T-helper 9 cell (primary cell): ENCODE results near the gene PIK3R6.

Experiments
- DNase-seq: peaks from one replicate; pipeline ENCODE4 v3.0.0-alpha.2; 2020

The PIK3R6 gene

DNA sequence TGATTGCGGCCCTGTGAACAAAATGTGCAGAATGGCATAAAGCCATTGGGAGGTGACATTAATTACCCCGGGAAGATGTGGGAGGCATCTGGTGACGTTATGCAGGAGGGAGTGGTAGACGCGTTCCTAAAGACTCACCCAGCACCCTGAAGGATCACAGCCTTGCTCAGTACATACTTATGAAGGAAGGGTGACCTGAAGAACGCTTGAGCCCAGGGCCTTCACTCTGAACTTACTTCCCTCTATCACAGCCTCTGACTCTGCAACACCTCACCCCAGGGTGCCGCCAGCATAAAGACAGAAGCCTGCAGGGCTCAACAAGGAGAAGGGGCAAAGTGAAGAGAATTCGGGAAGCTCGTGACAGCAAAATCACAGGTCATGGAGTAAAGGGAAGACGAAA is 77.7 kb downstream of the PIK3R6 start:
- DNase-seq: no peak

DNA sequence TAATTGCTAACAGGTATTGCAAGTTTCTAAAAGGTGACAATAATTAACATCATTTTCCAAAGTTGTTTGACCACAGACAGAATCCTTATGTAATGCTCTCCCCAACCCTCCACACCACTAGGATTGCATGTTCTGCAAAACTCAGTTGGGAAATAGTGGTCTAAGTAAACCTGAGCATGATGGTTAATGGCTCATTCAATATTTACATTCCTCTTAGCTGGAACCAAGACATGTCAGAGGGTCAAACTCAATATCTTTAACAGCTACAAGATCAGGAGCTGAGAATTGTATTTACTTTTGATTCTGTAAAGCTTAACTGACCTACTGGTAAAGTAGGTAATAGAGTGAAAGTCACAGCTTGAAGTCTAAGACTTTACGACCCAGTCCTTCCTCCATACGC is 78.5 kb downstream of the PIK3R6 start:
- no peak for DNase-seq

DNA sequence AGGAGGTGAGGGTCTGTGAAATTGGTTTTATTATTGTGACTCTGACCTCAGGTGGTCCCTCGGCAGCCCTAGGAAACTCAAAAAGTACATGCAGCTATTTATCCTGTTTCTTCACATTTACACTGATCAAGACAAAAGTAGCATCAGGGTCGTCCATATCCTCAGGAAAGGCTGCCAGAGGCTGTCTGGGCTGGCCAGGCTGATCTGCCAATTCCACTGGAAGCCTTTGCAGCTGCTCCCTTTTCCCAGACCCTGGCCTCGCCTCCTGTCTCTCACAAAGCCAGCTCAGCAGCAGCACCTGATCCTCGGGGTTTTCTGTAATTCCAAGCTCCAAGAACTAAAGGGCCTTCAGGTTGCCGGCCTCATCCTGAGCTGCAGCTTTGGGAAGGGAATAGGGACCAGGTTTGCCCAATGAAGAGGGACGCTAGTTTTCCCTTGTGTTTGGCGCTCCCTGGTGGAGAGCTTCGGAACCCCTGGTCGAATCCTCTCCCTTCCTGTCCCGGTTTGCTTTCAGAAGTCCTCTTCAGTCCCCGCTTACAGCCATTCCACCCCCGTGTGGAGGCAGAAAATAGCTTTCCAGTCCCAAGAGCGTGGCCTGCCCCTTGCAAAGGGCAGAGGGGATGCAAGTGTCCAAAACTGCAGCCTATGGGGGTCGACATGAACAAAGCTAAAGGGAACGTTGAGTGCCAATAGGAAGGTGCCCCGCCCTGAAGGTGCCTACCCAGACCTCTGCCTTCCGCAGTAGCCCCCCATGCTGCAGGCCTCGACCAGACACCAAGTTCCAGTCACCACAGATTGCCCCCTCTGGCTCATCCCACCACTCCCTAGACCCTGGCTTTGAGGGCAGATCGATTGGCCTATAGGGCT is 81.7 kb downstream of the PIK3R6 start:
- DNase-seq: peak; percentile 48

DNA sequence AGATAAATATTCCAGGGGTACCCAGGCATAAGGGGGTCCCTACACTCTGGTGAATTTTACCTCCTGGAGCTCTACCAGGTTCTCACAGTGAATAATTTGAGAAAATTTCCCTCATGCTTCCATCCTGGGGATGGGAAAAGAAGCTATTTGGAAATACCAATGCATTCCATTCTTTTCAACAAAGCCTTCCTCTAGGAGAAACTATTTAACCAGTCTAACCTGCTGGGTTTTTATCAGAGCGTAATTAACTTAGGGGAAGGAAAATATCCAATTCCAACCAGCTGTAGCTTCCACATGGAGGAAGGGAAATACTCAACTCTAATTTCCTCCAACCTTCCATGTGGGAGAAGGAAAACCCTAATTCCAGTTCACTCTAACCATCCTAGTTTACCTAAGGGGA is 85.3 kb downstream of the PIK3R6 start:
- DNase-seq: no peak

DNA sequence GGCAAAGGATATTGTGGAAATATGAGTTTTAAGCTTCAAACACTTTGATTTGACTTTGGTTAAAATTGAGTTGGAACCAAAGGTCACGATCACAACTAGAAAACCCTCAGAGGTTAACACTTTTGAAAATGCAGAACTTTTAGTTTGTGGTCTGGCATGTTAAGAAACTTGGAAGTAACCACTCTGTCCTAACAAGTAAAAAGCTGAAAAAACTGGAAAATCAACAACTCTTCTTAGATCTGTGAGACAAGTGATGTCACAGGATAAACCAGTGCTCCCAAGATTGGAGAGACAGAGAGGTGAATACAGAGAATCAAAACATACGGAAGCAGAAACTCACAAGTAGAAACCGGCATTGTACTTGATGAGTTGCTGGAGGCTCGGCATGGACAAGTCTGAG is 85.7 kb downstream of the PIK3R6 start:
- DNase-seq: no peak

DNA sequence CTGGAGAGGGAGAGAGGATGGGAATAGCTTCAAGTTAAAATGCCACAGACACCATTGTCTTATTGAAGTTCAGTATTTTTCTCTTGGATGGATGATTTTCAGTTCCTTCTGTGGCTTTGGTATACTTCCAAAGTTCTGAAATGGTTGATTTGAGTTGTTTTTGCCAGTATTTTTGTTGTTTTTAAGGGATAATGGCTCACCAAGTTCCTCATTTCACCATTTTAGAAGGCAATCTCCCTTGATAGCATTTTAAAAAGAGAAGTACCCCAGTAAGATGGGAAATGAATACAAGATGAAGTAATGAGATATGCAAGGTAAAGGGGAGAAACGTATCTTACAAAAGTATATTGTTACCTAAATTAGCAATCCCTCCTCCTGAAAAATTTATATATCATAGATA is 90.6 kb downstream of the PIK3R6 start:
- DNase-seq: no peak

DNA sequence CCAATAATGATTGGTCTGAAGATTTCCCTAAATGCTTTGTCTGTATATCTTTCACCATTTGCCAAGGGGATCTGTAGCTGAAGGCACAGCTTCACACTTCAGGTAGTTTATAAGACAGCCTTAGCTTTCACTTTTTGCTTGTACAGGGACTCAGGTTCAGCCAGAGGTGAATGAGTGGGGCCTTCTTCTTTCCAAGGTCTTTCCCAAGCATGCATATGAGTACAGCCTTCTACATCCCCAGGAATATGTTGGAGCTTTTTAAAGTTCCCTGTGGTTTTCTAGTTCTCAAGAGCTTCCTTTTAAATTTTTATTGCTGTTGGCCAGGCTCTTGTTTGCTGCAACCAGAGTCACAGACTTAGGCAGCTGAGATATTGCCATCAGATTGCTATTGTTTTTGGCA is 91.2 kb downstream of the PIK3R6 start:
- no peak for DNase-seq

DNA sequence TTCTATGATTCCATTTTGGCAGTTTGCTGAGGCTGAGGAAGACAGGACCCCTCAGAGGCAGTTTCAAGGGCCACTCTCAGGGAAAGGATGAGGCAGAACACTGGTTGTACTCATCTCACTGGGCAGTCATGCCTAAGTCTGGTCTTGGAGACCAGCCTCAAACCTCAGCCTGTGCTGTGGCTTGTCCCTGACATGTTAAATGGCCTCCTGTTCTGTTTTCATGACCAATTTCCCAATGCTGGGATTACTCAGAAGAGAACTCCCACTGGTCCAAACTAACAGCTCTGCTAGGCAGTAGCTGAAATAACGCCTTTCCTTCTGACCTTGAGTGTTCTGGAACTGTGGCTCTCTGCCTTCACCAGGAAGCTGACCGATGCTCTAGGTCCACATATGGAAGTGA is 100.7 kb downstream of the PIK3R6 start:
- no peak for DNase-seq

DNA sequence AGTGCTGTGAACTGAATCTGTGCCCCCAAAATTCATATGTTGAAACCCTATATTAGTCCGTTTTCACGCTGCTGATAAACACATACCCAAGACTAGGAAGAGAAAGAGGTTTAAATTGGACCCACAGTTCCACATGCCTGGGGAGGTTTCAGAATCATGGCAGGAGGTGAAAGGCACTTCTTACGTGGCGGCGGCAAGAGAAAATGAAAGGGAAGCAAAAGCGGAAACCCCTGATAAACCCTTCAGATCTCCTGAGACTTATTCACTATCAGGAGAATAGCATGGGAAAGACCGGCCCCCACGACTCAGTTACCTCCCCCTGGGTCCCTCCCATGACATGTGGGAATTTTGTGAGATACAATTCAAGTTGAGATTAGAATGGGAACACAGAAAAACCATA is 105.5 kb downstream of the PIK3R6 start:
- DNase-seq: no peak

DNA sequence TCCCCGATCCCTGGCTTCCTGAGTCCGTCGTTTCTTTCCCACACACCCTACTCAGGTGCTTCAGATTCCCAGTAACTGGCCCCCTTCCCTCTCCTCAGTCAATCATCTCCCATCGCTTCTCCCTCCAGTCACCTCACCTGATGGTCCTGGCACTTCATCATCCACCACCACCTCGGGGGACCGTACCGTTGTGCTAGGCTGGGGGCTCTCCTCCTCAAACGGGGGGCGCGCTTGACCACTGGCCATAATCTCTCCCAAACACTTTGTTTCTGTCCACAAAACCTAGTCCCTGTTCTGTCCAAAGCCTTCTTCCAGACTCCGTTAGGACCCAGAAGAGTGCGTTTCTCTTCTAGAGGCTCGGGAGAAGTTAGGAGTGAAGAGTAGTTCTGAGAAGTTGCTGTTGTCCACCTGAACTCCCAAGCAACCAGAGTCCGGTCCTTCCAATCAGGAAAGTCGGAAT is 109.3 kb downstream of the PIK3R6 start, which contains the start of gene SPDYE4:
Gene SPDYE4, minus strand, starts transcription at position 410 of the 460 bp plus-strand sequence. Its CDS starts 164 bp downstream, at position 246.
- DNase-seq: no peak

DNA sequence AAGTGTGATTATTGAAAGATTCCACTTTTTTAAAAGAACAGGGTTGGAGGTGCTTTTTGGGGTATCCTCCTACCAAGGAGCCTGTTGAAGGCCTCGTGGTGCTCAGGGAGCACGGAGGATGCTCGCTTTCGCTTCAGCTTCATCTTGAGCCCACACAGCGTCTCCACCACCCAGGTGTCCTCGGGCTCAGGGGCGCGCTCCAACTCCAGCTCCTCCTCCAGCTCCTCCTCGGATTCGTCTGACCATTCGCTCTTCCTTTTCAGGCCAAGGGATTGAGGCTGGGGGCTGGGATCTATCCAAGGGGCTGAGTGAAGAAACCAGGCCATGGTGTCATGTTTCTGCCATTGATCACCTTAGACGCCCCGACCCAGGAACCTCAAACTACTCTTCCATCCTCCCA is 110.3 kb downstream of the PIK3R6 start:
- DNase-seq: no peak

DNA sequence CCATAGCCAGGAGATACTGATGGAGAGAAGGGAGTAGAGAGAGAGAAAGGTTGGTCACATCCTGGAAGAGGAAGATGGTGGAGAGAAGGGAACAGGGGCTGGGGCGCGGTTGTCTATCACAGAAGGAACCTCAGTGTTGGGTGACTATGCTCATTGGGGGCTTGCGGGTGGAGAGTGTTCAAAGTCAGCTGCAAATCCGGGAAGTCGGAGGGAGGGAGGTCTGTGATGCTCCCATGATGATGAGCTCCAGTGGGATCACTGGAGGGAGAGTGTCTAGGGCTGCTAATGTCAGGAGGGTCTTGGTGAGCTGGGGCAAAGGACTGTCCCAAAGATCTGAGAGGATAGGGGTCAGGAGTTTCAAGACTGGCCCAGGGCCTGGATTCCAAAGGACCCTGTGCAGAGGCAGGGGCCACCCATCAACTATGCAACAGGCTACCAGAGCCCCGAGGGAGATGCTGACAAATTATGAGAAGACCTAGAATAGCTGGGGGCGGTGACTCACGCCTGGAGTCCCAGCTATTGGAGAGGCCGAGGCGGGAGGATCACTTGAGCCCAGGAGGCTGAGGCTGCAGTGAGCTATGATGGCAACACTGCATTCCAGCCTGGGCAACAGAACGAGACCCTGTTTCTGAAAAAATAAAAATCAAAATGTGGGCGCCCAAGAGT is 111.8 kb downstream of the PIK3R6 start:
- no peak for DNase-seq

DNA sequence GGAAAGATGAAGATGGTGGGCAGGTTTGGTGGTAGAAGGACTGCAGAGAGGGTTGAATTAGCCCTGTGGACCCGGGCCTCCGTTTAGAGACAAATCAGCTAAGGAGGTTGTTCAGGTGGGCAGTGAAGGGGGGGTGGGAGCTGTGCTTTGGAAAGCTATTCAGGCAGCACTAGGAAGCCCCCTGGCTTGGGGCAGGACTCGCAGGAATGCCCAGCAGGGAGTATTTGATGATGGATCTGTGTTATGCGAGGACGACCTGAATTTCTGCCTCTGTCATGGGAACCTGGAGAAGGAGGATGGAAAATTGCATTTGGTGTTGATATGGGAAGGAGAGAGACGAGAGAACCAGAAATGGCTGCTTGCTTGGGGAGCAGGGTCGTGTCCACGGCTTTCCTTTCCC is 112.6 kb downstream of the PIK3R6 start:
- DNase-seq: no peak

DNA sequence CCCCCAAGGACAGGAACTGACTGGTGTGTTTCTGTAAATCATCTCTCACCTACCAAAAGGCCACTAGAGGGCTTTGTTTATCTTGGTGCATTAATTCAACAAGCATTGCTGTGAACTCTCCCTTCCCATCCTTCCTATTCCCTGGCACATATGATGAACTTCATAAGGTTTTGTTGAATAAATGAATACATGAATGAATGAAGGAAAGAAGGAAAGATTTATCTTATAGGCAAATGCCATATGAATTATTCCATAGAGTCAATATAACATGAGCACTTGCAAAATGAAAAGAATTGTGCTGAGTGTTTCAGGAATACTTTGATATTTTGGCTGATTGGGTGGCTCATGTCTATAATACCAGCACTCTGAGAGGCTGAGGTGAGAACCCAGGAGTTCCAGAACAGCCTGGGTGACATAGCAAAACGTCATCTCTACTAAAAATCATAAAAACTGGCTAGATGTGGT is 113.5 kb downstream of the PIK3R6 start:
- no peak for DNase-seq

DNA sequence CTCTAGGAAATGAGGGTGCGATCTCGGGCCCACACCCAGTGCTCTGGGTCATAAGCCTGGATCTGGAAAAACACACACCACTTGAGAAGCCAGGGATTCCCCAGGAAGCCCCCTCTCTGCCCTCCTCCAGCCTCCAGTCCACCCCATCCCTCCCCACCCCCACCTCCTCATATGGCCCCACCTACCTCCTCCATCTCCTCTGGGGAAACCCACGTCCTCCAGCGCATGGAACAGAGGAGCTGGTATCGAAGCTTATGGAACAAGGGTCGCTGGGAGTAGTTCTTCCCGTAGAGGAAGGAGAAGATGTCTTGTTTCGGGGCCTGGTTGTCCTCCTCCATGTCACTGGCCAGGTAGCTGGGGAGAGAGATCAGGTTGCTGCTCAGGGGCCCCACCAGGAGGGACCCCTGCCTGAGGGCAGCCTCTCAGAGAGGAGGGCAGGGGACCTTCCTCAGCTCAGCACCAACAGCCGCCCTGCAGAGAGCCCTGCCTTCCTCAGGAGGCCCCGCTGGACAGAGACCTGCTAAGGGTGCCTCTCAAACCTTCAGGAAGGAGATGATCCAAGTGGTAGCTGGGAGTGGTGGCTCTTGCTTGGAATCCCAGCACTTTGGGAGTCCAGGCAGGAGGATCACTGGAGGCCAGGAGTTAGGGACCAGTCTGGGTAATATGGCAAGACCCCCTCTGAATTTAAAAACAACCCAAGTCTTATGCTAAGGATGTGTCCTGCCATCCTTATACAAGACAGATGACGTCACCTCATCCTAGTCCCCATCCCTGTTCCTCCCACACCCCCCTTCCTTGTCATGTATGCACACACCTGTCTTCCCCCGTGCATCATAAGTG is 114.1 kb downstream of the PIK3R6 start:
- no peak for DNase-seq
